Left hindlimb (tissue), 1 donor: ENCODE measurements around the gene ANTXR1.

Experiments used
- DNase-seq: peaks from one replicate; pipeline ENCODE4 v3.0.0-alpha.2; 2018

The ANTXR1 gene

DNA sequence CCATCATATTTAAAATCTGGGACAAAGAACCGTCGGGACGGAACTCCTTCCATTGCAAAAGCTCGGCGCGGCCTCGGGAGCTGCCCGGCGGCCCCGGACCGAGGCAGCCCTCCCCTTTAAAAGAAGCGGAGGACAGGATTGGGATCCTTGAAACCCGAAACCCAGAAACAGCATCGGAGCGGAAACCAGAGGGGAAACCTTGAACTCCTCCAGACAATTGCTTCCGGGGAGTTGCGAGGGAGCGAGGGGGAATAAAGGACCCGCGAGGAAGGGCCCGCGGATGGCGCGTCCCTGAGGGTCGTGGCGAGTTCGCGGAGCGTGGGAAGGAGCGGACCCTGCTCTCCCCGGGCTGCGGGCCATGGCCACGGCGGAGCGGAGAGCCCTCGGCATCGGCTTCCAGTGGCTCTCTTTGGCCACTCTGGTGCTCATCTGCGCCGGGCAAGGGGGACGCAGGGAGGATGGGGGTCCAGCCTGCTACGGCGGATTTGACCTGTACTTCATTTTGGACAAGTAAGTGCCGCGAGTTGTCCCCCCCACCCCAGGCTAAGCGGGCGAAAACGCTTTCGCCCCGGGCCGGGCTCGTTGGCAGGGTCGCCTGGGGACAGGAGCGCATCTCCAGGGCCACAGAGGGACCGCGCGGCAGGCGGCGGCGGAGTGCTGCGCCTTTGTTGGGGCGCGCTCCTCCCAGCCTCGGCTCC is at the start of gene ANTXR1:
TSS of gene ANTXR1 (plus strand) at position 38 of the 698 bp plus-strand sequence. CDS start at position 359, 321 bp downstream.
- DNase-seq, result peak; percentile 87

DNA sequence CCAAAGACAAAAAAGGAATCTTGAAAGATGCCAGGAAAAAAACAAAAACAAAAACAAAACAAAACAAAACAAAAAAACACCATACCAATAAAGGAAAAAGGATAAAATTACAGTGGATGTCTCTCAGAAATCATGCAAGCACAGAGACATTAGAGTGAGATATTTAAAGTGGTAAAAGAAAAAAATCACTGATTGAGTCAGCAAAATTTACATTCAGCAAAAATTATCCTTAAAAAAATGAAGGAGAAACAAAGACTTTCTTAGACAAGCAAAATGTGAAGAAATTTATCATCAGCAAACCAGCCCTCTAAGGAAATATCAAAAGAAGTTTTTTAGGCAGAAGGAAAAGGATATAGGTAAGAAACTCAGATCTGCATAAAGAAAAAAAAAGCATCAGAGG is 48.7 kb upstream of the ANTXR1 start:
- no peak for DNase-seq

DNA sequence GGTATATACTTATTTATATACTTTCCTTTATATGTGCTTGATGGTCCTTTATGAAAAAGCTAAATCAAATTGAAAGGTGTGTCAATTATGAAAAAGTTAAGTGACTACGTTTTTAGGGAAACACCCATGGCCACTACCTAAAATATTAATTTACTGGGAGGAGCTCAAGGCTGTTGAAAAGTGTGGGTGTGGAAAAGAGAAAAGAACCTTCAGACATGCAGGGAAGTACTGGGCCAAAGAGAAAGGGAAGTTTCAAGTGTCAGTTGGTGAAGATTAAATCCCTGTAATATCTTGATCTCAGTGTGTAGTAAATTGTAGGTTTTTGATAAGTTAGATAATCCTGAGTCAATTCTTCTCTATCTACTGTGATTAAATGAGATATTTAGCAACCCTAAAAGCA is 44.8 kb upstream of the ANTXR1 start:
- no peak for DNase-seq

DNA sequence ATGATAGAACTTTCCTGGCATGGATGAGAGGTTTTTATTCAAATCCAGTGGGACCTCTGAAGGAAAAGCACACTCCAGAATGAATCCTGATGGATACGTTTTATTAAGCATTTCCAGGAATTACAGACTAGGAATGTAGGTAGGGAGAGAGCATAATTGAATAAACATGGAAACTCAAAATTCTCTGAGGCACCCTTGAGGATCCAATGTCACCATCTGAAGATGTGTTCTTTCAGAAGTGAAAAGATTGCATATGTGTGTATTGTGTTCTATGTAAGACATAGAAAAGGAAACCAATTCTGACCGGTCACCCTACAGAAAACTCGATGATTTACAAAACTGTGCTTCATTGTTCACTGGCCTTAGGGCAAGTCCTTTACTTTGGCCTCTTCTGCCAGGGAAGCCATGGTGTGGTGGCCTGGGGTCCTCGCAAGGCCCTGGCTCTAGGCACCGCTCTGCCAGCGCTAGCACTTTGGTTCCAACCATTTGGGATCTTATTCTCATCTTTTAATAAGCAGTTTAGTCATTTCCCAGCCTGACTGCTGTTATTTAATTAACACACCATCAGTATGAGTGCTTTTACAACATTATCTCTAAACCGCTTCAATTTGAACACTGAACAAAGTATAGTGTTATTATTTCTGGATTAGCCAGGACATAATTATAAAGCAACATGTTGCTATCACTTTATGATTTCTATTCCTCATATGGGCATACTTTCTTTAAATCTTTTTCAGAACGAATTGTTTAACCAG is 43.1 kb upstream of the ANTXR1 start:
- no peak for DNase-seq

DNA sequence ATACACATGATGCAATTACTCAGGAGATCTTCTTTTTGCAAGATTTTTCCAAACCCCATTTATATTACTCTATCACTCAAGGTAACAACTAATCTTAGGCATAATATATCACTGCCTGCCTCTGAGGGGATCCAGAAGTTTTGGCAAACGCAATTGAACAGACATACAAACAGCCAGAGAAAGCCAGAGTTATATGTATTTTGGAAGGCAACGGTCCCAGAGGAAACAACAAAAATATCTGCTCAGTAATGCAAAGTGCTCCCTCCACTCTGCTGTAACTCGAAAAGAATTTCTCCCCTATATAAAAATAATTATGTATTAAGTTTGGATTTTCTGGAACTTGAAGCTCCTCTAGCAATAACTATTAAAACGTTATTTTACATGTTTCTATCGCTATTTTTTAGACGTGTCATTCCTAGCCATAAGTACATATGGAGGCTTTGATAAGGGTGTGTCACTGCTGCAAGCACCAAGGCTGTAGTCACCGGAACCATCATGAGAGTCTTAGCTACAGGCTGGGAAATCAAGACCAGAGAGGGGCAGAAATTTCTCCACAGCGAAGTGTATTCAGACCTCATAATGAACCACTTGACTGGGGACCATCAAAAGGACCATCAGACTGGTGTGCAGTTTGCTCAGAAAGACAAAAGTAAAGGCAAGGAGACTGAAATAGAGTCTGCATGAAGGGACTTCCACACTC is 42.3 kb upstream of the ANTXR1 start:
- no peak for DNase-seq

DNA sequence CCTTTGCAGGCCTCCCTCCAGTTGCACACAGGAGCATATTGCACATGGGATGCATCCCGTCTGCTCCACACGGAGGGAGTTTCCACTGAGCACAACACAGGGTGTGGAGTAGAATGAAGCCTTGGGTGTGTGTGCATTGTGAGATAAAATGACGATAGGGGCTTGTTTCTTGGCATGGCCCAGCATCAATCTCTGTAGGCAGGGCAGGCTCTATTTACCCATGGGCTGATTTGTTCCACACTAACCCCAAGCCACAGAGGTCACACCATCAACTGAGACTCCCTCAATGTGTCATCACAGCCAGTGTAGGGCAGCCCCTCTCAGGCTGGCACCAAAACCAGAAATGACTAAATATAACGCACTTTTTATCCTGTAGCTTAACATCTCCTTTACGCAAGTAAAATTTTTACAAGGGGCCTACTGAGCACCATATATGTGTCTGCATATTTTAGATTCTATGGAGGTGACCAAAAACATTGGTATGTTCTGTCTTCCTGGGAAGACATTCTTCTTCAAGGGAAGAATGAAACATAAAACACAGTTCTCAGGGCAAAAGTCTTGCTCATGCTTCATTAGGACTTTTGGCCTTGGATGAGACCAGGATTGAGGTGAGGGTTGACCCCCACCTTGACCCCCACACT is 41.3 kb upstream of the ANTXR1 start:
- no peak for DNase-seq

DNA sequence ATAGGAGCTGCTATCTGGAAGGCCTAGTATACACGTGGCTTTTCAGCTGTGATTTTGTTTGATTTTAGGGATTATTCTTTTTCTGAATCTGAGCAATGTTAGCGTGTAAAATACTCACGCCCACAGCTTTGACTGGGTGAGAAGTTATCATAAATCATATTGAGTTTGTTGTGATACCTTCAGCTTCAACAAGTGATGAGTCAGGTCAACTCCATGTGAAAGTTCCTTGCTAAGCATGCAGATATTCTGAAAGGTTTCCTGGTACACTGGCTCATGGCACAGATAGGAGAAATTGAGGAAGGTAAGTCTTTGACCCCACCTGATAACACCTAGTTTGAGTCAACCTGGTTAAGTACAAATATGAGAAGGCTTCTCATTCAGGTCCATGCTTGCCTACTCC is 38.7 kb upstream of the ANTXR1 start, which contains the start of gene GKN1:
TSS of gene GKN1 (plus strand) at position 386 of the 400 bp plus-strand sequence. CDS start 42 bp downstream, outside the sequence.
- no peak for DNase-seq

DNA sequence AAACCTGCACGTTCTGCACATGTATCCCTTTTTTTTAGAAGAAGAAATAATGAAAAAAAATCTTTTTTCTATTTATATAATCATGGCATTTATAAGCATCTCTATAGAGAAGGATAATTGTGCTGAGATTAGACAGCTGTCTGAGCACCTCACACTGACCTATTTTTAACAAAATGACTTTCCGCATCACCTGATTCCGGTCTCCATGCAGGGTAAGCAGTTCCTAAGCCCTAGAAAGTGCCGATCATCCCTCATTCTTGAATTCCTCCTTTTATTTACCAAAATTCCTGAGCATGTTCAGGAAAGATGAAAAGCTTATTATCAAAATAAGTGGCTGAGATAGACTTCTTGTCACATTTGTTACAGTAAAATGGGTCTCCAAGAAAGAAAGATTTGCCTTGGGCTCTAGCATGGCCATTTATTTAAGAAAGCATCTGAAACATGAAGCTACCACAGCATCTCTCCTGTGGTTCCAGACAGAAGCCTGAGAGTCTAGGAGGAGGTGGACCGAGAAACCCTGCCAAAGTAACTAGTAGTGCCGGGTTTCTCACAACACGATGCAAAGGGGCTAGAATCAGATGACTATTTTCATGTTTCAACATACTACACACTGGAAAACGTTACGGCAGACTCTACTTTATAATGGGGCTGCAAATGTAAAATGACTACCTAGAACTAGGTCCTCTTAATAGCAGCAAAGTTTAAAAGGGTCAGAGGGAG is 37.9 kb upstream of the ANTXR1 start:
- DNase-seq, result no peak

DNA sequence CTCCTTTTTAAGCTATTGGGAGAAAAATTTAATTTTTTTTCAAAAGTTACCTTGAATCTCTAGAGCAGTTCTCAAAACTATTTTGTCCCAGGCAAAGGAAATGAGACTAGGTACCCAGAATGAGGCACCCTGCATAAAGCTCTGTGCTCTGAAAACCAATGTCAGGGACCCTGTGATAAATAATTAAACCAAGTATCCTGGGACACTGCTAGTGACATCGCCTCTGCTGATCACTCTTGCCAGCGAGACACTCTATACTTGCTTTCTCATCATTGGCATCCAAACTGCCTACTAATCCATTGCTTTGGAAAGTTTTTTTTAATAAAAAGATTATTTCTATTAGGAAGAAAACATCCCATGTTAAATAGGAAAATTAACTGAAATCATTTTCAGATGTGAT is 37.1 kb upstream of the ANTXR1 start:
- no peak for DNase-seq

DNA sequence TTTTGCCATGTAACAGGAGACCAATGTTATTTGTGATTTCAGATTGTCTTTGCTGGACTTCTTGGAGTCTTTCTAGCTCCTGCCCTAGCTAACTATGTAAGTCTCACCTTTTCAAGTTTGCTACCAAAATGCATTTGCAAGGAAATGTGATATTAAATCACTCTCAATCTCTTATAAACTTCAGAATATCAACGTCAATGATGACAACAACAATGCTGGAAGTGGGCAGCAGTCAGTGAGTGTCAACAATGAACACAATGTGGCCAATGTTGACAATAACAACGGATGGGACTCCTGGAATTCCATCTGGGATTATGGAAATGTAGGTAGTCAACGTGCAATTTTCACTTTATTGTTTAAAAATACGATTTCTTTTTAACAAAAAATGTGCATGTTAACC is 35.5 kb upstream of the ANTXR1 start:
- DNase-seq, result no peak

DNA sequence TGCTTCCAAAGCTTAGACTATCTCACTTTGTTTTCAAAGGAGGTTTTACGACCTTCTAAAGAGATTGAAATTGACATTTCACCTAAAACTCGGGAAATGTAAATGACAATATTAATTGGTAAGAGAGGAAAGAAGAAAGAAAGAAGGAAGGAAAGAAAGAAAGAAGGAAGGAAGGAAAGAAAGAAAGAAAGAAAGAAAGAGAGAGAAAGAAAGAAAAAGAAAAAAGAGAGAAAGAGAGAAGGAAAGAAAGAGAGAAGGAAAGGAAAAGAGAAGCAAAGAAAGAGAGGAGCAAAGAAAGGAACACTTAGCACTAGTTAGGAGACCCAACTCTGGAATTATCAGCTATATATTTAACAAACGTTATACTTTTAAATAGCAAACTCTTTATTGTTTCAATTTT is 34.9 kb upstream of the ANTXR1 start:
- DNase-seq, result no peak

DNA sequence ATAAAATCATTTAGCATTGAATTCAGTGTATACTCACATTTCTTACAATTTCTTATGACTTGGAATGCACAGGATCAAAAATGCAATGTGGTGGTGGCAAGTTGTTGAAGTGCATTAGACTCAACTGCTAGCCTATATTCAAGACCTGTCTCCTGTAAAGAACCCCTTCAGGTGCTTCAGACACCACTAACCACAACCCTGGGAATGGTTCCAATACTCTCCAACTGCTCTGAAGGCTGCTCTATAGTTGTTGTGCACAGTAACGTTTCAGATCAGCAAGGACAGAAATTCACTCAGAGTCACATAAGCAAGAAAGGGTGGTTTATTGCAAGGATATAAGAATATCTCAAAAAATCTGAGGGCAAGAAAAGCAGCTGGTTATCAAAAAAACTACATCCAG is 32.0 kb upstream of the ANTXR1 start:
- DNase-seq, result no peak

DNA sequence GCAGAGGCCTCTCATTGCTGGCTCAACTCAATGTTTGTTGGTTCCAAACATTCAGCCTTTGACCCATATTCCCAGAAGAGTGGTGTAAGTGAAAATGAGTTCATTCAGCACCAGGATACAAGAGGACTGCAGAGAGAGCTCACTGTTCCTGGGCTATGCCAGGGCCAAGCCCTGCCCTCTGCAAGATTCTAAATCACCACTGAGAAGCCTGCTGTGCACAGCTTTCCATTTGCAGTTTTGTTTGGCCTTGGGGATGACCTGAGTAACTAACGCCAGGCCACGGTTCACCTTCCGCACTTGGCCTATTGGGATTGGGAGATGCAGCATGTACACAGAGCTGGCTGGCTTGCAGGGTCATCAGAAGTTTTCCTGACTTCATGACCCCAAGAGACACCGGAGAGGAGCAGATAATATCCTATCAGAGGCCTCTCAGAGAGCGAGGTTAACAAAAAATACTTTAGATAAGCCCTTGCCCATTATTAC is 25.9 kb upstream of the ANTXR1 start:
- no peak for DNase-seq

DNA sequence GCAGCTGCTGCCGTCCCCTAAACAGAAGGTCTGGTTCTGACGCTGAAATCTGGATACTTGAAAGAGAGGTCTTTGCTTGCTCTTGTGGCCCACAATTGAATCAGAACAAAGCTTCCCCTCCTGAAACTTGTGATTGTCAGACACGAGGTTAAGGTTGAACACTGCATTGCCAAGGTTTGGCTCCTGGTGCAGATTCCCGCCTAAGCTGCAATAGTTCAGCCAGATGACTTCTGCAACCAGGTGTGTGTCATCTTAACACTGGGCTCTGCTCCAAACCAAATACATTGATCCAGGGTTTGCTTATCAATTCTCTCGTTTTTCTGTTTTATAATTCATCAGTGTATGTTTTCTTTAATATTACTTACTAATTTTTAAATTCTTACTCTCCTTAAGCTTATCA is 23.9 kb upstream of the ANTXR1 start:
- no peak for DNase-seq

DNA sequence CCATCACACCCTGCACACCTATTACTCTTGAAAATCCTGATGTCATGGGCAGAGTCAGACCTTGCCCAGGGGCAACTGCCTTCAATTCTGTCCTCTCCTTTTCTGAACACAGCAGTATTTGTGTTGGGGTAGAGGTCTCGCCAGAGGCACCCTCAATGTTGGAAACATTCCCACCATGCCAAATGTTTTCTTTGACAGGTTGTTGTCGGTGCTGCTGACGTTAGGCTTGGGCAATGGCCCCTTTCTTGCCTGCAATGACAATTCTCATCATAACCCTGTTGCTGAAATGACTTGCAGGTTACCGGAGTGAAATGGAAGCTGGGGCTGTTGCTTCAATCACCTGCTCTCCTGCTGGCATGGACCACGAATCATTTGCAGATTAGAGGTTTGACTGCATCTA is 20.6 kb upstream of the ANTXR1 start:
- DNase-seq, result no peak

DNA sequence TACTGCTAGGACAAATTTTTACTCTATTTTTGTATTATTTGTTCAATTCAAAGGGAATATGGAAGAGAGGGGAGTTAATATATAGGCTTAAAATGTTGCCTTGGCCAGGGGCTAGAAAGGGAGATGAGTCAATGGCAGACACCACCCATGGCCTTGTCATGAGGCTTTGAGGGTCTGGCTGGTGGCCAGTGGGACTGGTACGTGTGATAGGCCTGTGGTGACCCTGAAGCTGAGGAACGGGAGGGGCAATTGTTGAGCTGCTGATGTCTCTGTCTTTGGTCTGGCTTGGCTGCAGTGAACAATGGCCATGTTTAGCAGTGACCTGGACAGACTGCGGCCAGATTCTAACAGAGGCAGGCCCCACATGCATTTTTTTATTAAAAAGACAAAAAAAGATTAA is 20.0 kb upstream of the ANTXR1 start:
- no peak for DNase-seq

DNA sequence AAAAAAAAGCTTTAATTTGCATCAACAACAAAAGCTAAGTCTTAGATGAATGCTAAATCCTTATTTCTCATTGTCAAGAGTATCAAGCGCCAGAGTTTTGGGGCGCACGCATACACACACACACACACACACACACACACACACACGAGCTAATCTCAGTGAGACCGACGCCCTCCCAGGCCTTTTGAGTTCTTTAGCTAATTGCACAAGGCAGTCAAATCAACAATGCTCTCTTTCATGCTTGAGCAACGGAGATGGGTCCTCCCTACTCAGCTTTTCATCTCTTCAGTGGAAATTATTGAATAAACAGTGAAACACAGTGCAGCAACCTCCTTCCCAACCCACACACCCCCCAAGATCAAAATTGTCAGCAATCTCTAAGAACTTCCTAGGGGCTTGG is 19.3 kb upstream of the ANTXR1 start:
- no peak for DNase-seq

DNA sequence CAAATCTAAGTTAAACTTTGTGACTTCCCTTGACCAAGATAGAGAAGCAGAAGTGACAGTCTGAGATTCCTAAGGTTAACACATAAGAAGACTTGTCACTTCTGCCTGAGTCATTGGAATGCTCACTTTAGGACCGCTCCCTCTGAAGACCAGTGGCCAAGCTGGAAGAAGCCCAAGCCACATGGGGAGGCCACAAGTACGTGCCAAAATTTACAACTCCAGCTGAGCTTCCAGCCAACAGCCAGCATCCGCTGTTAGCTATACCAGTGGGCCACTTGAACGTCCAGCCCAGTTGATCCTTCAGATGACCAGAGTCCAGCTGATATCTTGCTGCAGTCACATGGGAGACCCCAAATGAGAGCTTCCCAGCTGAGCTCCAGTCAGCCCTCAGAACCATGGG is 18.1 kb upstream of the ANTXR1 start:
- no peak for DNase-seq

DNA sequence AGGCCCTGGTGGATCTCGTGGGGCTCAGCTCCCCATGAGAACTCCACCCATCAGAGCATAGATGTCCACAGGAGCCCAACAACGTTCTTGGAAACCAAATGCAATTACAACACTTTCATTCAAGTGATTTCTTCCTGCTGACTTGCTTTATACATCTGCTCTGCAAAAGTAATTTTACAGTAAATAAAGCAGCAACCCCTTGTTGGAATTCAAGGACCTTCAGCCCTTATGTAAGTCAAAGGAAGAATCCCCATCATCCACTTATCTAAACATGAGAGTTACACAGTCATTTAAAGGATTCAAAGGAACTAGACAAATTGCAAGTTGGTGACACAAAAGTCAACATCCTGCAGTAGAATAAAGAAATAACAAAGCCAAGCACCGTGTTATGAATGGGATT is 17.1 kb upstream of the ANTXR1 start:
- no peak for DNase-seq

DNA sequence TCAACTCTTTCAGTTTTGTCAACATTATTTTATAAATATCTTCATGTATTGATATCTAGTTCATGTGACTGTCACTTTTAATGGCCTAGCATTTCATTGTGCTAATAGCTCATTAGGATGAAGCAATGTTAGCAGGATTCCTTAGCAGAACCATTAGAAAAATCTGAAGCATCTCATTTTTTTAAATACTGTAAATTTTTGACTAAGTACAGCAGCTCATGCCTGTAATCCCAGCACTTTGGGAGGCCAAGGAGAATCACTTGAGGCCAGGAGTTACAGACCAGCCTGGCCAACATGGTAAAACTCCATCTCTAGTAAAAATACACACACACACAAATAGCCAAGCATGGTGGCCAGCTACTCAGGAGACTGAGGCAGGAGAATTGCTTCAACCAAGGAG is 15.6 kb upstream of the ANTXR1 start:
- no peak for DNase-seq

DNA sequence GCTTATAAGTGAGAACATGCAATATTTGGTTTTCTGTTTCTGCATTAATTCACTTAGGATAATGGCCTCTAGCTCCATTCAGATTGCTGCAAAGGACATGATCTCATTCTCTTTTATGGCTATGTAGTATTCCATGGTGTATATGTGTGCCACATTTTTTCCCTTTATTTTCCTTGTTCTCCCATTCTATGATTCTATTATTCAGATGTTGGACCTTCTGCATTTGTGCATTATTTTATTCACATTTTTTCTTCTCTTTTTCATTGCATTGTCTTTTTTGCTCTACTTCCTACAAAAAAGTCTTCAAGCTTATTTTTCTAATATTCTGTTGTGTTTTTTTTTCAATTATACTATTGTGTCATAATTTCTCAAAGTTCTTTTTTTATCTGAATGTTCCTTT is 11.1 kb upstream of the ANTXR1 start:
- no peak for DNase-seq

DNA sequence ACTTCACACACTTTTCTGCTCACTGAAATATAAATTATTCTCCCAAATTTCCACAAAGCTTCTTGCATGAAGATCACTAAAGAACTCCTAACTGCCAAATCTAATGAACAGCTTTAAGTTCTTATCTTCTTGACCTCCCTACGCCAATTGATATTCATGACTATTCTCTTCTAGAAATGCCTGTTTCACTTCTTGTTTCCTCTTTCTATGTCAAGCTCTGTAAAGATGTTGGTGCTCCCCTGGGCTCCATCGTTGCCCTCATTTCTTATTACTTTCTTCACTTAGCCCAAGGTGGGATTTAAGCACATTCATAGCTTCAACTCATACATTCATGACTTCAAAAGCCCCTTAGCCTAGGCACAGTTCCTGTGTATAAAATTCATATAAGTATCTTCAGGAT is 9.2 kb upstream of the ANTXR1 start:
- DNase-seq, result no peak

DNA sequence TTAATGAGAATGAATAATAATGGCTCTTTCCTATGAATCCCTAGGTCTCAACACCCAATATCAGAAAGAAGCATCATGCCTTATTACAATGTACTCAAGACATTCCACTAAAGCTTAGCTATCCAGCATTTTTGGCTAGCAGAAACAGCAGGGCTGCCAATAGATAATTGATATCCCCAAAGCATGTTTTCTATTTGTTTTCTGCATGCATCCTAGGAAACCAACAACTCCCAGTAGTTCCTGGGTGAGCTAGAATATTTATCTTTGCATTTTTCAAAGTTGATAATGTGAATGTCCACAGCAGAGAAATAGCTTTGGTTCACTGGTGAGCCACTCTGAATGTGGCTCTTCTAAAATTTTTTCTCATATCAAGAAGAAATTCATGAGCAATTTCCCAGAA is 5.8 kb upstream of the ANTXR1 start:
- DNase-seq, result no peak
